BLaER1 (cell line): Measurements from ENCODE around the gene WIF1.

Experiments used
- H3K27ac ChIP-seq: shearing (Covaris generic); formaldehyde crosslinking; 2 replicates; pipeline ENCODE4 v1.8.1; 2022
- H3K27me3 ChIP-seq: shearing (Covaris generic); formaldehyde crosslinking; 2 replicates; pipeline ENCODE4 v1.8.1; 2022
- H3K36me3 ChIP-seq: shearing (Covaris generic); formaldehyde crosslinking; 2 replicates; pipeline ENCODE4 v1.8.1; 2022
- H3K4me1 ChIP-seq: shearing (Covaris generic); formaldehyde crosslinking; 2 replicates; pipeline ENCODE4 v1.8.1; 2022
- H3K4me2 ChIP-seq: shearing (Covaris generic); formaldehyde crosslinking; 2 replicates; pipeline ENCODE4 v1.8.1; 2022
- H3K4me3 ChIP-seq: shearing (Covaris generic); formaldehyde crosslinking; 2 replicates; pipeline ENCODE4 v1.8.1; 2022
- H3K9ac ChIP-seq: shearing (Covaris generic); formaldehyde crosslinking; 2 replicates; pipeline ENCODE4 v1.8.1; 2022
- H3K9me3 ChIP-seq: shearing (Covaris generic); formaldehyde crosslinking; 2 replicates; pipeline ENCODE4 v1.8.1; 2022
- H4K20me1 ChIP-seq: shearing (Covaris generic); formaldehyde crosslinking; 2 replicates; pipeline ENCODE4 v1.8.1; 2022
- Cebpa-rat ChIP-seq: shearing (Covaris generic); IDR thresholded peaks from 2 replicates; pipeline ENCODE4 v1.8.1; 2022

The WIF1 gene

DNA sequence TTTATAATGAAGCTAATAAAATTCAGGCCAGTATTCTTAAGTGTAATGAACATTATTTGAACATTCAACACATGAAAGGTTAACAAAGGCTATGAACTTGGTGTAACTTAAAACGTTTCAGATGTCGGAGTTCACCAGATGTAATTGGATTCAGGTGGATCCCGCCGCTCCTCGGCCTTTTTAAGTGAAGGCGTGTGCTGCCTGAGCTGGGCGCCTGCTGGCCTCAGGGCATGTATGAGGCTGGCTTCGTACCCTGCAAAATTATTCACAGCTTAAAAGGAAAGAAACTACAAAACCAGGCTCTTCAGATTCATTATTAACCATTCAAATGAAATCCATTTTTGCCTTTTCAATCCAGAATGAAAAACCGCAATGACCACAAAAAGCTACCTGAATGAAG lies 69.9 kb downstream of the WIF1 start:
- Histone ChIP-seq H3K9me3 (no peaks in the 10 kb centered on the region), H4K20me1 (no peaks in the 10 kb centered on the region), H3K27ac (no peak overlapping the region), H3K27me3 (no peaks in the 10 kb centered on the region), H3K36me3 (no peaks in the 10 kb centered on the region), H3K4me1 (no peaks in the 10 kb centered on the region), H3K4me3 (no peak overlapping the region), H3K9ac (no peak overlapping the region), H3K4me2 (no peak overlapping the region)
- no peak for TF ChIP-seq Cebpa-rat

DNA sequence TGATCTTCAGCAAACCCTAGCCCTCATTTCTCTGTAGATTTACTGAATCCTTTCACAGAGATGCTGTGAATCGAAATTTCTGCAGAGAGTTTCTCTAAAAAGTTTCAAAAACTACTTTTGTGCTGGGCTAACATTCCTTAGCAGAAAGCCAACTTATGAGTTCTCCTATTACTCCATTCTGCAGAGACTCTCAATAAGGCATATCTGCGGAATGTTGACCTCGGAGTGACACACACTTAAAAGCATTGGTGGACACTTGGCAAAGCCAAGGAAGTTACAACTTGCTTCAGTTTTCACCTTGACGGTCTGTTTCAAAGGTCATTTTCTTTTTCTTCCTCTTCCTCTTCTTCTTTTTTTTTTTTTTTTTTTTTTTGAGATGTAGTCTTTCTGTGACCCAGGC lies 75.8 kb downstream of the WIF1 start:
- no peak overlapping the region for H3K27ac ChIP-seq
- no peaks in the 10 kb centered on the region for H3K27me3 ChIP-seq
- H3K9me3 ChIP-seq = no peaks in the 10 kb centered on the region
- H3K4me2 ChIP-seq = no peak overlapping the region
- no peaks in the 10 kb centered on the region for H4K20me1 ChIP-seq
- H3K9ac ChIP-seq = no peak overlapping the region
- H3K4me1 ChIP-seq = no peaks in the 10 kb centered on the region
- H3K36me3 ChIP-seq = no peaks in the 10 kb centered on the region
- no peak for TF ChIP-seq Cebpa-rat
- no peak overlapping the region for H3K4me3 ChIP-seq

DNA sequence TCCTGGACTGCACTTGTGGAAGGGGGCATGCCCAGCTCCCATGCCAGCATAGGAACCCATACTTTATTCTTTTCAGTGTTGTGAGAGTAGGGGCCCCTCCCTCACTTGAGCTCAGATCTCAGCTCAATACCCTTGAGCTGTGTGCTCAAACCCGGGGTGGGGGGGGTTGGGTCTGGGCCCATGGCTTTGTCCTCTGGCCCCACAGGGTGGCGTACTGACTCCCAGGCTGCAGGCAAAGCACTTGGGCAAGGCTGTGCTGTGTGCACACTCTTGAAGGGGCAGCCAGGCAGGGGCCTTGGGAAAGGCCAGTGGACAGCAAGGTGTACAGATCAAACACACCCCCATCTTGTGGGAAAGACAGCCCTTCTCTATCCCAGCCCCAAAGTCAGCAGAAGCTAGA lies 81.8 kb downstream of the WIF1 start:
- H3K4me1 ChIP-seq = peaks cover 6% of the 10 kb centered on the region; the same call in 1 of the 2 replicates
- TF ChIP-seq Cebpa-rat = no peak
- no peaks in the 10 kb centered on the region for H4K20me1 ChIP-seq
- H3K9me3 ChIP-seq = peaks cover 11% of the 10 kb centered on the region
- no peak overlapping the region for H3K4me3 ChIP-seq
- H3K4me2 ChIP-seq = no peak overlapping the region
- no peaks in the 10 kb centered on the region for H3K36me3 ChIP-seq
- H3K9ac ChIP-seq = no peak overlapping the region
- H3K27me3 ChIP-seq = no peaks in the 10 kb centered on the region
- no peak overlapping the region for H3K27ac ChIP-seq

DNA sequence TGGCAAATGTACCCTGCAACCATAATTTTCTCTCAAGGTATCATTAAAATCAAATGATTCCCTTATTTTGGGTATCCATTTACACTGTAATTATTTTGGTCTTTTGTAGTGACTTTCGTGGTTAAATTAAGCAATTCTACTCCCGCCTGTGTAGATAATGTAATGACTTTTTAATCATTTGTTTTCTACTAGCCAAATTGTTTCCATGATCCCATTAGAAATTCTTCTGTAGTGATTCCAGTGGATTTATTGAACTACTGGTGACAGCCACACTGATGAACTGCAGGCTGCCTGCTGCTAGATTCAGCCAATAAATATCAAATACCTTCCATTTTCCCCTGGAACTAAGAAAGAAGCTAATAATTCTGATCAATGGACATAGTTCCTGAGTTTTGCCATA lies 96.0 kb downstream of the WIF1 start:
- Histone ChIP-seq H3K4me3 (no peak overlapping the region), H4K20me1 (no peaks in the 10 kb centered on the region), H3K27ac (no peak overlapping the region), H3K9ac (no peak overlapping the region), H3K4me2 (no peak overlapping the region), H3K9me3 (0 out of 2 replicates have a peak, but pooled peaks cover 5% of the 10 kb centered on the region), H3K27me3 (no peaks in the 10 kb centered on the region), H3K4me1 (no peaks in the 10 kb centered on the region), H3K36me3 (no peaks in the 10 kb centered on the region)
- no peak for TF ChIP-seq Cebpa-rat

DNA sequence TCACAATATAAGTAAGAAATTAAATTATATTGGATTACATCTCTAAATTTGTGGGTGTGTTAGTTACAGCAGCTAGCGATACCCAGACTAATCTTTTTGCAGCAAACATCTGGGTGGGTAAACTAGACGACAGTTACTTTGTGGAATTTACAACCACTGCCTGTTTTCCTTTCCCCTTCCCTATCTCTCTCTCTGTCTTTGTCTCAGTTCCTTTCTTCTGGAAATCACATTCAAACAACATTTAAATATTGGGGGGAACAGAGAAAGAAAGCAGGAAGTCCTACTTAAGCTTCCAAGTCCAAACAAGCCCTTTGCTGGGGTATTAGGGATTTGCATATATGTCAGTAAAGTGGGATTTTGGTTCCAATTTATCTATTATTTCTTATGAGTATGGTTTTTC lies 97.6 kb downstream of the WIF1 start:
- Histone ChIP-seq H3K27me3 (no peaks in the 10 kb centered on the region), H4K20me1 (no peaks in the 10 kb centered on the region), H3K9me3 (0 out of 2 replicates have a peak, but pooled peaks cover 5% of the 10 kb centered on the region), H3K36me3 (no peaks in the 10 kb centered on the region), H3K4me1 (no peaks in the 10 kb centered on the region), H3K4me3 (no peak overlapping the region), H3K27ac (no peak overlapping the region), H3K9ac (no peak overlapping the region), H3K4me2 (no peak overlapping the region)
- TF ChIP-seq Cebpa-rat = no peak

DNA sequence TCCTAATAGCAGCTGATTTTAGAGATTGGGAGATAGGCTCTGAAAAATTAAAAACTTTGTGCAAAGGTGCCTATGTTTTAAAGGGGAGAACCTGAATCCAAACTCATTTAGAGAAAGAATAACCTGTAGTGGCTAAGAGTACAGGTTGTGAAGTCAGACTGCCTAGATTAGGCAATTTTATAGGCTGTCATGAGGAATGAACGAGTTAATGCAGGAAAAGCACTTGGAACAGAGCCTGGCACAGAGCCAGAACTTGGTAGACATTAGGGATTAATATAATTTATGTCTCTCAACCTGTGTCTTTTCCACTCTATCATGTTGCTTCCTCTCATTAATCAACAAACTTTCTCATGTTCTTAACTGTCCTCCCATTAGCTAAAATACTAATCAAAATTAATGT lies 98.1 kb downstream of the WIF1 start:
- no peak for TF ChIP-seq Cebpa-rat
- Histone ChIP-seq H3K4me3 (no peak overlapping the region), H4K20me1 (no peaks in the 10 kb centered on the region), H3K9ac (no peak overlapping the region), H3K27ac (no peak overlapping the region), H3K4me1 (no peaks in the 10 kb centered on the region), H3K27me3 (no peaks in the 10 kb centered on the region), H3K9me3 (0 out of 2 replicates have a peak, but pooled peaks cover 5% of the 10 kb centered on the region), H3K4me2 (no peak overlapping the region), H3K36me3 (no peaks in the 10 kb centered on the region)

DNA sequence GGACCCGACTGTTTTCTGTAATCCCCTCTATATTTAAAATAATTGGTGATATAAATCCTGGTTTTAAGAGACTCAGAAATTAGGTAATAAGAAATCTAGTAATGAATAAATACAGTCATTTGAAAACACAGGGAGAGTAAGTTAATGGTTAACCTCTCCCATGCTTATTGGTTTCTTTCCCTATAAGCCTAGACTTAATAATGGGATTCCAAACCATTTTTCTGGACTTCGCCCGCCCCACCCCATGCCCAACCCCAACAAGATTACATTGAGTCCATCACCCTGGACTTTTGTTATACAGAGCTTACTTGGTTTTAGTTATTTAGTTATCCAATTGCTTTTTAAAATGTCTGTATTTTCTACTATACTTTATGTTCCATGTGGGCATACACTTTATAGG lies 98.7 kb downstream of the WIF1 start:
- Histone ChIP-seq H3K36me3 (no peaks in the 10 kb centered on the region), H3K27me3 (no peaks in the 10 kb centered on the region), H3K4me2 (no peak overlapping the region), H3K9ac (no peak overlapping the region), H3K9me3 (0 out of 2 replicates have a peak, but pooled peaks cover 5% of the 10 kb centered on the region), H3K4me1 (no peaks in the 10 kb centered on the region), H4K20me1 (no peaks in the 10 kb centered on the region), H3K27ac (no peak overlapping the region), H3K4me3 (no peak overlapping the region)
- TF ChIP-seq Cebpa-rat = no peak

DNA sequence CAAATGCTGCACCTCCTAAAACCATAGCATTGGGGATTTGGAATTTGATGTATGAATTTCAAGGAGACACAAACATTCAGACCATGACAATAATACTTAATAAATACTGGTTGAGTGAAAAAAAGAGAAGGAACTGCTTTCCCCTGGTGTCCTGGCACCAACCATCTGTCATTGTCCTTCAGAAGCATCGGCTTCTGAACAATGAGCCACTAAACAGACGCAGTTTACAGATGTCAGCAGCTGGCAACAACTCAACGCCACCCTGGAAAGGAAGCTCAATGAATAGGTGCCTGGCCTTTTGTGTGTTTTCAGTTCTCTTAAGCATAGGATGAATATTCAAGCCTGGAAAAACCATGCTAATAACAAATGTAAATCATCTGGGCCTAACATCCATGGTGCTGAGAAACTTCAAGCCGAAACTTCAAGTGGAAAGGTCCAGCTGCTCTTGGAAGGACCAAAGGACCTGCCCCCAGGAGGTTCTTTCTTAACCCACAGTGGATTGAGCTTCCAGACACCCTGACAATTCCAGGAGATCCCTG lies 101.3 kb downstream of the WIF1 start:
- no peak for TF ChIP-seq Cebpa-rat
- Histone ChIP-seq H3K9ac (no peak overlapping the region), H3K4me3 (no peak overlapping the region), H3K27me3 (no peaks in the 10 kb centered on the region), H3K27ac (no peak overlapping the region), H3K4me2 (no peak overlapping the region), H4K20me1 (no peaks in the 10 kb centered on the region), H3K36me3 (no peaks in the 10 kb centered on the region), H3K4me1 (no peaks in the 10 kb centered on the region), H3K9me3 (no peaks in the 10 kb centered on the region)

DNA sequence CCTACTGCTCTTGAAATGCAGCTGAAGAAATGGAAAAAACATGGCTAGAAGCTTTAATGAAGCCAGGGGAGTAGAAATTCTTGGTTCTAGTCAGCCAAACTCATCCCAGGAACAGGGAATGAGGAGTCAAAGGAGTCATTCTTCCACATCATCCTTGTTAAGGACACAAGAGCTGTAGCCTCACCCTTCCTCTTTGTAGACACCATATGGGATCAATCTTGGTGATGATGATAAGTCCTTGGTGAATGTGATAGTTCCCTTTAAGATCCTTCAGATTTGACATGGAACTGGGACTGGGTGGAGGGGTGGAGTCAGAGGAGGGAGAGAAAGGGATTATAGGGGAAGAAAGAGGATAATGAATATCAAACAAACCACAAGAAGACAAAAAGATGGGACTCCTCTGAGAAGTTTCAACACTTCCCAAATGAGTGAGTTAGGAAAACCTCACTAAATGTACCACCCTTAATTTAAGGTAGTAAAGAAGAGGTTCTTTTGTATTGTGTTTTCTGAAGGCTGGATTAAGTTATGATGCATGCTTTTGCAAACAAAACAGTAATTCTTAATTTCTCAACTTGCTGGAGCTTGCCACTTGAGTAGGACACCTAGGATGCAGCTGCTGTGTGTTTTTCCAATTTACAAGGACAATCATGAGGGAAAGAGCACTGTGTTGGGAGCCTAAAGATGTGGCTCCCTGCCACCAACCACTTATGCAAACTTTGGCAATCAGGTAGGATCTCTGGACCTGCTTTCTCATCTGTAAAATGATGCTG lies 104.0 kb downstream of the WIF1 start:
- Histone ChIP-seq H3K4me2 (no peak overlapping the region), H3K9me3 (no peaks in the 10 kb centered on the region), H3K27ac (no peak overlapping the region), H3K4me1 (no peaks in the 10 kb centered on the region), H3K36me3 (no peaks in the 10 kb centered on the region), H4K20me1 (no peaks in the 10 kb centered on the region), H3K9ac (no peak overlapping the region), H3K4me3 (no peak overlapping the region), H3K27me3 (no peaks in the 10 kb centered on the region)
- TF ChIP-seq Cebpa-rat = no peak

DNA sequence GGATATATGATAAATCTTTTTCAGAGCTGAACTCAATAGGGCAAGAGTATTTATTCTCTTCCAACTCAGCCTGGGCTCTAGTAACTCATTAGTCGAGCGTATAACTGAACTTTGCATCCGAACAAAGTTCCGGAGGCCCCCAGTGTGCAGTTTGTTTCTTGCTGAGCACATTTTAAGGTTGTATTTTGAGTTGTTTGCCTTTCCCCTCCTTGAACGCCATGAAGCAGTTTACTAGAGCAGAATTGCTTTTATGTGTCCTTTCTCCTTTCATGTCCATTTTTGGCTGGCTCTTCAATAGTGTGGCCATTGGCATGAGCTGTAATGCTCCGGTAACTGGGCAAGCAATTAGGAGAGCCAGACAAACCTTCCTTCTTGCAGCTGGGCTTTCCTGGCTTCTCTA lies 105.3 kb downstream of the WIF1 start:
- Histone ChIP-seq H3K9ac (no peak overlapping the region), H3K4me3 (no peak overlapping the region), H3K27me3 (no peaks in the 10 kb centered on the region), H3K36me3 (no peaks in the 10 kb centered on the region), H4K20me1 (no peaks in the 10 kb centered on the region), H3K4me2 (no peak overlapping the region), H3K4me1 (no peaks in the 10 kb centered on the region), H3K27ac (no peak overlapping the region), H3K9me3 (no peaks in the 10 kb centered on the region)
- no peak for TF ChIP-seq Cebpa-rat
